MM.1S (cell line): Measurements from ENCODE around the gene TYW1B.
"Not testable (repeated sequence)": the region's sequence is repeated elsewhere in the genome, so short reads cannot be mapped to it uniquely, and the experiment has no call there.

Source experiments
- EZH2 ChIP-seq: fragments of 300-600 bp; sonication (generic); optimal IDR thresholded peaks from 2 replicates; pipeline ENCODE3; 2017; ENCODE audit warnings: low read depth, mild to moderate bottlenecking, antibody characterized with exemption, low read length, mixed read lengths
- TF ChIP-seq, protein P1 (sequence below): fragments of 300-600 bp; sonication (generic); IDR thresholded peaks from 2 replicates; pipeline ENCODE4 v1.5.1; 2016; ENCODE audit warnings: antibody characterized with exemption, low read length, mixed read lengths

DNA sequence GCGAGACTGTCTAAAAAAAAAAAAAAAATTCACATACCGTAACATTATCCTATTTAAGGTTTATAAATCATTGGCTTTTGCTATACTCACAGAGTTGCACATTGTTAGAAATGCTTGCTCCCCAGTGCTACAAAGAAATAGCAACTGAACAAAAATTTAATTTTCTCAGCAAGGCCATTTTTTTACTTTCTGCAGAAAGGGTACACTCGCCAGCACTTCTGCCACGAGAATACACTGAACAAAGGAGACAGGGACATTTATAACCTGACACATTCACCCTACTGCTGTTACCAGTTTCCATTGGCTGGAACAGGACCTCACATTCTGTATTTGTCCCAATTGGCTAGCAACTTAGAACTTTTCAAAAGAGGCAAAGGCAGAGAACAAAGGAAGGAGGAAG is 92.1 kb downstream of the TYW1B start:
- TF ChIP-seq, protein P1, sequence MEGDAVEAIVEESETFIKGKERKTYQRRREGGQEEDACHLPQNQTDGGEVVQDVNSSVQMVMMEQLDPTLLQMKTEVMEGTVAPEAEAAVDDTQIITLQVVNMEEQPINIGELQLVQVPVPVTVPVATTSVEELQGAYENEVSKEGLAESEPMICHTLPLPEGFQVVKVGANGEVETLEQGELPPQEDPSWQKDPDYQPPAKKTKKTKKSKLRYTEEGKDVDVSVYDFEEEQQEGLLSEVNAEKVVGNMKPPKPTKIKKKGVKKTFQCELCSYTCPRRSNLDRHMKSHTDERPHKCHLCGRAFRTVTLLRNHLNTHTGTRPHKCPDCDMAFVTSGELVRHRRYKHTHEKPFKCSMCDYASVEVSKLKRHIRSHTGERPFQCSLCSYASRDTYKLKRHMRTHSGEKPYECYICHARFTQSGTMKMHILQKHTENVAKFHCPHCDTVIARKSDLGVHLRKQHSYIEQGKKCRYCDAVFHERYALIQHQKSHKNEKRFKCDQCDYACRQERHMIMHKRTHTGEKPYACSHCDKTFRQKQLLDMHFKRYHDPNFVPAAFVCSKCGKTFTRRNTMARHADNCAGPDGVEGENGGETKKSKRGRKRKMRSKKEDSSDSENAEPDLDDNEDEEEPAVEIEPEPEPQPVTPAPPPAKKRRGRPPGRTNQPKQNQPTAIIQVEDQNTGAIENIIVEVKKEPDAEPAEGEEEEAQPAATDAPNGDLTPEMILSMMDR: not testable (repeated sequence)
- not testable (repeated sequence) for TF ChIP-seq EZH2
